ENCODE data around the gene MKNK2.

GRCh38 chr19:1997353-1998233 is 53.5 kb downstream of the MKNK2 start:
- TF ChIP-seq CTCF (IDR thresholded peaks at IDR 0.05) (no peak), POLR2A (IDR thresholded peaks at IDR 0.05) (no peak), POLR2AphosphoS5 (IDR thresholded peaks at IDR 0.05) (no peak)

Measured in breast epithelium (tissue), 3 donors.